Measurements from ENCODE around the gene ADSS1. TPM values are rescaled to one million over a fixed set of nuclear protein-coding genes. Genes with fewer than 3 reads are reported as not detected.

The ADSS1 gene
- total RNA-seq, 1 experiment from 2014 or later, result 3.2 TPM

GRCh38 chr14:104771918-104772706, 48.1 kb downstream of the ADSS1 start:
- Histone ChIP-seq H3K36me3 (ENCODE audit: control insufficient read depth, insufficient read depth, low read length) (peaks cover 7% of the 10 kb centered on the region), H3K9me3 (no peaks in the 10 kb centered on the region; the same call in 1 of the 2 replicates), H3K27me3 (replicated peaks; ENCODE audit: control insufficient read depth, insufficient read depth, low read length) (no peaks in the 10 kb centered on the region), H3K4me3 (ENCODE audit: low read depth, low read length) (no peak overlapping the region), H3K4me1 (peaks cover 17% of the 10 kb centered on the region)
- BruUV-seq (replicated peaks), result no TSS peak
- DNase-seq, result no peak
- ChIA-PET POLR2A (no interaction called here), CTCF (interaction anchor here (1.6 kb wide), 1 partner anchor 55 kb away, joined by 3 read pairs; no protein-coding TSS in a partner anchor)
- no peak overlapping the region for H3K4me3 Mint-ChIP-seq (ENCODE audit: unreplicated experiment)
- no peak for TF ChIP-seq CTCF (IDR thresholded peaks at IDR 0.05; ENCODE audit: insufficient read depth in 1 of 2, low read depth in 1 of 2, low read length in 1 of 2, severe bottlenecking in 1 of 2, unreplicated experiment in 1 of 2)
- H3K9me3 Mint-ChIP-seq (ENCODE audit: unreplicated experiment), result no peaks in the 10 kb centered on the region
- H3K4me1 Mint-ChIP-seq (ENCODE audit: low read depth, unreplicated experiment), result peaks cover 5% of the 10 kb centered on the region
- intact Hi-C loops (cut with micrococcal nuclease; ENCODE audit: unreplicated experiment), result no loop called here
- no peaks in the 10 kb centered on the region for H3K27me3 Mint-ChIP-seq (ENCODE audit: insufficient read depth, unreplicated experiment)
- H3K27ac Mint-ChIP-seq (ENCODE audit: unreplicated experiment), result no peak overlapping the region
- peaks cover 83% of the 10 kb centered on the region for H3K36me3 Mint-ChIP-seq (ENCODE audit: insufficient read depth, unreplicated experiment)

GRCh38 chr14:104772707-104773504, 48.9 kb downstream of the ADSS1 start:
- H3K4me1 Mint-ChIP-seq (ENCODE audit: low read depth, unreplicated experiment), result no peaks in the 10 kb centered on the region
- Histone ChIP-seq H3K27me3 (replicated peaks; ENCODE audit: control insufficient read depth, insufficient read depth, low read length) (no peaks in the 10 kb centered on the region), H3K9me3 (no peaks in the 10 kb centered on the region; the same call in 1 of the 2 replicates), H3K4me3 (ENCODE audit: low read depth, low read length) (no peak overlapping the region), H3K4me1 (peaks cover 9% of the 10 kb centered on the region), H3K36me3 (ENCODE audit: control insufficient read depth, insufficient read depth, low read length) (peaks cover 7% of the 10 kb centered on the region)
- H3K36me3 Mint-ChIP-seq (ENCODE audit: insufficient read depth, unreplicated experiment), result peaks cover 88% of the 10 kb centered on the region
- H3K27ac Mint-ChIP-seq (ENCODE audit: unreplicated experiment), result no peak overlapping the region
- no peaks in the 10 kb centered on the region for H3K27me3 Mint-ChIP-seq (ENCODE audit: insufficient read depth, unreplicated experiment)
- POLR2A ChIA-PET, result interaction anchor here (1.0 kb wide), 1 partner anchor 53 kb away, joined by 4 read pairs; no protein-coding TSS in a partner anchor
- no peak for TF ChIP-seq CTCF (IDR thresholded peaks at IDR 0.05; ENCODE audit: insufficient read depth in 1 of 2, low read depth in 1 of 2, low read length in 1 of 2, severe bottlenecking in 1 of 2, unreplicated experiment in 1 of 2)
- H3K9me3 Mint-ChIP-seq (ENCODE audit: unreplicated experiment), result no peaks in the 10 kb centered on the region
- DNase-seq, result no peak
- H3K4me3 Mint-ChIP-seq (ENCODE audit: unreplicated experiment), result no peak overlapping the region
- CTCF ChIA-PET, result interaction anchor here (1.6 kb wide), 1 partner anchor 54 kb away, joined by 3 read pairs; no protein-coding TSS in a partner anchor
- intact Hi-C loops (cut with micrococcal nuclease; ENCODE audit: unreplicated experiment), result no loop called here
- BruUV-seq (replicated peaks), result no TSS peak
